Loucy (cell line): ENCODE measurements around the gene CCDC141.

ENCODE experiments used
- EZH2phosphoT487 ChIP-seq: fragments of 200-600 bp; IDR thresholded peaks from 2 replicates; pipeline ENCODE4 v1.6.1; 2018; ENCODE audit warnings: antibody characterized with exemption, mild to moderate bottlenecking, moderate library complexity, borderline replicate concordance
- TF ChIP-seq, protein P1 (sequence below): fragments of 200-600 bp; sonication (generic); conservative IDR thresholded peaks from 2 replicates; pipeline ENCODE4 v1.5.1; 2014; ENCODE audit warnings: mild to moderate bottlenecking, antibody characterized with exemption, low read length

DNA sequence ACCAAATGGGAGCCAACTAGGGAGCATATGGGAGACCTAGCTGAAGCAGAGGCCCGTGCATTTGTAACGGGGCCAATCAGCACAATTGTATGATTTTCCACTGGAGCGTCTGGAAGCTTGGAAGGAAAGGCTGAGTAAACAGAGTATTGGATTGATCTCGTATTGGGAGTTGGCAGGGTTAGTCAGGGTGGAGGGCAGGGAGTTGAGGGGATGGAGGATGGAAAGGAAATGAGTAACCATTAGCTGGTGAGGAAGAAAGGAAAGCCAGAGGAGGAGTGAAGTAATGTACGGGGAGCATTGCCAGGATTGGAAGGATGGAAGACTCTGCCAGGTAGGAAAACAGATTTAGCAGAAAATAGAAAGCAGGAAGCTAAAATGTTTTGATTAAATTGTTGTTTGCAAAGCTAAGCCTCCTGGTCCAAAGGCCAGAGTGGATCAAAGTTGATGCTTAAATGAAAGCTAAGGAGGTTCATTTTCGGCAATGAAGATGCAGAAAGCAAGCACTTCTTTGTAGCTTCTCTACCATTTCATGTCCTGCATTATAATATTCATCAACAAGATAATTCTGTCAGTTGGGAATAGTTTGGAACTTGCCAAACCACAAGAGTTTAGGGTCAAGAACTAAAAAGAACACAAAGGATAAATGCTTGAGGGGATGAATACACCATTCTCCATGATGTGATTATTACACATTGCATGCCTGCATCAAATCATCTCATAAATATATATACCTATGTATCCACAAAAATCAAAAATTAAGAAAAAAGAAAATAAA is 167.1 kb downstream of the CCDC141 start:
- TF ChIP-seq EZH2phosphoT487 = no peak
- TF ChIP-seq, protein P1, sequence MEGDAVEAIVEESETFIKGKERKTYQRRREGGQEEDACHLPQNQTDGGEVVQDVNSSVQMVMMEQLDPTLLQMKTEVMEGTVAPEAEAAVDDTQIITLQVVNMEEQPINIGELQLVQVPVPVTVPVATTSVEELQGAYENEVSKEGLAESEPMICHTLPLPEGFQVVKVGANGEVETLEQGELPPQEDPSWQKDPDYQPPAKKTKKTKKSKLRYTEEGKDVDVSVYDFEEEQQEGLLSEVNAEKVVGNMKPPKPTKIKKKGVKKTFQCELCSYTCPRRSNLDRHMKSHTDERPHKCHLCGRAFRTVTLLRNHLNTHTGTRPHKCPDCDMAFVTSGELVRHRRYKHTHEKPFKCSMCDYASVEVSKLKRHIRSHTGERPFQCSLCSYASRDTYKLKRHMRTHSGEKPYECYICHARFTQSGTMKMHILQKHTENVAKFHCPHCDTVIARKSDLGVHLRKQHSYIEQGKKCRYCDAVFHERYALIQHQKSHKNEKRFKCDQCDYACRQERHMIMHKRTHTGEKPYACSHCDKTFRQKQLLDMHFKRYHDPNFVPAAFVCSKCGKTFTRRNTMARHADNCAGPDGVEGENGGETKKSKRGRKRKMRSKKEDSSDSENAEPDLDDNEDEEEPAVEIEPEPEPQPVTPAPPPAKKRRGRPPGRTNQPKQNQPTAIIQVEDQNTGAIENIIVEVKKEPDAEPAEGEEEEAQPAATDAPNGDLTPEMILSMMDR = no peak
